ENCODE measurements around the gene FAM227B.
"Not testable (repeated sequence)": the region's sequence is repeated elsewhere in the genome, so short reads cannot be mapped to it uniquely, and the experiment has no call there.

Gene FAM227B

GRCh38 chr15:49415638-49416037 is 205.0 kb downstream of the FAM227B start:
- Histone ChIP-seq H3K27ac (no peak overlapping the region), H3K4me3 (no peak overlapping the region)
- DNase-seq (ENCODE audit: low spot score) = no peak
- TF ChIP-seq CTCF (IDR thresholded peaks at IDR 0.05) = no peak

GRCh38 chr15:49415149-49415548 is 205.5 kb downstream of the FAM227B start:
- DNase-seq (ENCODE audit: low spot score) = no peak
- no peak for TF ChIP-seq CTCF (IDR thresholded peaks at IDR 0.05)
- Histone ChIP-seq H3K27ac (no peak overlapping the region), H3K4me3 (no peak overlapping the region)

GRCh38 chr15:49412797-49413196 is 207.8 kb downstream of the FAM227B start:
- no peak for TF ChIP-seq CTCF (IDR thresholded peaks at IDR 0.05)
- H3K4me3 ChIP-seq = no peak overlapping the region
- DNase-seq (ENCODE audit: low spot score) = no peak
- H3K27ac ChIP-seq = no peak overlapping the region

- no peak overlapping the region for H3K4me3 ChIP-seq
- no peak for TF ChIP-seq CTCF (IDR thresholded peaks at IDR 0.05)
- H3K27ac ChIP-seq = no peak overlapping the region
- DNase-seq (ENCODE audit: low spot score) = no peak
Observed at GRCh38 chr15:49410641-49411040, 210.0 kb downstream of the FAM227B start.

- no peak for TF ChIP-seq CTCF (IDR thresholded peaks at IDR 0.05)
- no peak overlapping the region for H3K27ac ChIP-seq
- DNase-seq (ENCODE audit: low spot score) = no peak
- no peak overlapping the region for H3K4me3 ChIP-seq
Observed at GRCh38 chr15:49406352-49407118, 214.1 kb downstream of the FAM227B start.

- DNase-seq (ENCODE audit: low spot score); H3K27ac ChIP-seq; H3K4me3 ChIP-seq: not testable (repeated sequence)
Observed at GRCh38 chr15:49402515-49403296, 217.9 kb downstream of the FAM227B start.

- no peak for TF ChIP-seq CTCF (IDR thresholded peaks at IDR 0.05)
- Histone ChIP-seq H3K4me3 (no peak overlapping the region), H3K27ac (no peak overlapping the region)
- DNase-seq (ENCODE audit: low spot score) = no peak
Observed at GRCh38 chr15:49387471-49387870, 233.1 kb downstream of the FAM227B start.
